Caco-2 (cell line): Measurements from ENCODE around the gene TGM6. TPM values are rescaled to one million over a fixed set of nuclear protein-coding genes. Genes with fewer than 3 reads are reported as not detected.

Source experiments
- BruUV-seq: library from RNA; stranded (reverse); fragments of 400-500 nt; replicated peaks from 2 replicates; lab custom pipeline; 2021; lab: Mats Ljungman, UMichigan
- CTCF ChIA-PET: fragments of 300-600 bp; sonication (Branson Sonifier 250); formaldehyde crosslinking; loops from one replicate; lab custom pipeline; 2022; ENCODE audit warnings: antibody characterized with exemption; lab: Charles Lee
- POLR2A ChIA-PET: fragments of 300-600 bp; sonication (Branson Sonifier 250); formaldehyde crosslinking; loops from one replicate; lab custom pipeline; 2022; ENCODE audit warnings: antibody characterized with exemption; lab: Charles Lee
- DNase-seq, 2 experiments: peaks; one replicate each; pipeline versions ENCODE4 v3.0.0 to v3.0.0-alpha.2; 2020 to 2022
- H3K27me3 ChIP-seq: replicated peaks from 2 replicates; pipeline ENCODE4 v1.6.0; 2011; ENCODE audit warnings: low read length; ENCODE audit not compliant: control insufficient read depth, insufficient read depth
- H3K36me3 ChIP-seq: 2 replicates; pipeline ENCODE4 v1.5.1; 2011; ENCODE audit warnings: low read length; ENCODE audit not compliant: control insufficient read depth, insufficient read depth
- H3K4me1 ChIP-seq: fragments of 250-450 bp; sonication (Bioruptor Pico); 2 replicates; pipeline ENCODE4 v1.5.1; 2020; ENCODE audit warnings: mild to moderate bottlenecking
- H3K4me3 ChIP-seq: 2 replicates; pipeline ENCODE4 v1.5.1; 2011; ENCODE audit warnings: low read depth, mild to moderate bottlenecking, control low read depth, low read length
- H3K9me3 ChIP-seq: fragments of 250-450 bp; sonication (Bioruptor Pico); 2 replicates; pipeline ENCODE4 v1.5.1; 2020; ENCODE audit warnings: mild to moderate bottlenecking, moderate library complexity
- H3K27ac Mint-ChIP-seq: one replicate; pipeline ENCODE4 v1.8.0; 2022; ENCODE audit warnings: mixed read lengths; ENCODE audit not compliant: unreplicated experiment
- H3K27me3 Mint-ChIP-seq: one replicate; pipeline ENCODE4 v1.8.0; 2022; ENCODE audit warnings: mixed read lengths; ENCODE audit not compliant: insufficient read depth, unreplicated experiment
- H3K36me3 Mint-ChIP-seq: one replicate; pipeline ENCODE4 v1.8.0; 2022; ENCODE audit warnings: mild to moderate bottlenecking, mixed read lengths; ENCODE audit not compliant: insufficient read depth, unreplicated experiment
- H3K4me1 Mint-ChIP-seq: one replicate; pipeline ENCODE4 v1.8.0; 2022; ENCODE audit warnings: low read depth, mixed read lengths; ENCODE audit not compliant: unreplicated experiment
- H3K4me3 Mint-ChIP-seq: one replicate; pipeline ENCODE4 v1.8.0; 2022; ENCODE audit warnings: mild to moderate bottlenecking, moderate library complexity, mixed read lengths; ENCODE audit not compliant: unreplicated experiment
- H3K9me3 Mint-ChIP-seq: one replicate; pipeline ENCODE4 v1.8.0; 2022; ENCODE audit warnings: mixed read lengths; ENCODE audit not compliant: unreplicated experiment
- intact Hi-C: fragments of 100-400 bp; cut with micrococcal nuclease; formaldehyde crosslinking; loops from one replicate; pipeline ENCODE4 v1.10.0; 2022; ENCODE audit not compliant: unreplicated experiment
- total RNA-seq: library from RNA; stranded (reverse); gene quantifications from 2 replicates; pipeline ENCODE4 v1.2.3, GENCODE V29; 2022
- TF ChIP-seq, protein P1 (sequence below), 2 experiments: fragments of 200-600 bp in 1 of 2; IDR thresholded peaks; 1 replicate in 1 of 2; 2 replicates in 1 of 2; pipeline versions ENCODE4 v1.5.1 to v1.8.0; 2011 to 2022; ENCODE audit warnings: antibody characterized with exemption in 1 of 2, control low read depth in 1 of 2, inconsistent platforms in 1 of 2, low read depth in 1 of 2, low read length in 1 of 2, mild to moderate bottlenecking in 1 of 2, moderate library complexity in 1 of 2; ENCODE audit not compliant: insufficient read depth in 1 of 2, severe bottlenecking in 1 of 2, unreplicated experiment in 1 of 2

The TGM6 gene
- total RNA-seq, 1 experiment from 2014 or later, result not detected

DNA sequence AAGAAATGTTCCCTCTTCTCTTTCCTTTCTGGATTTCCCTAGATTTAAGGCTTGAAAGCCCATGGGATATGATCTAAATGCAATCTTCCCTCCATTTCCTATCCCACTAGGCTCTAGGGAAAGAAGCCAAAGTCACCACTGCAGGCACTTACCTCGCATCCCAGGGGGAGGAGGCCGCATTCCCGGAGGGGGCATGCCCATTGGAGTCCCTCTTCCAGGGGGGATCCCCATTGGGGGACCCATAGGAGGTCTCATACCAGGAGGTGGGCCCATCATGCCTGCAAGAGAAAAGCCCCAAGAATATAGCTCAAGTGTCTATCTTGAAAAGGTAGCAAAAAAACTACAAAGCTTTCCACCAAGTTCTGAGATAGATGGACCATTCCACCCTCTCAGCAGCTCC lies 81.8 kb downstream of the TGM6 start:
- H3K36me3 Mint-ChIP-seq, result peaks cover 87% of the 10 kb centered on the region
- no peaks in the 10 kb centered on the region for H3K27me3 Mint-ChIP-seq
- H3K4me3 Mint-ChIP-seq, result no peak overlapping the region
- no peak for DNase-seq
- H3K9me3 ChIP-seq, result no peaks in the 10 kb centered on the region
- ChIA-PET CTCF (no interaction called here), POLR2A (no interaction called here)
- no peaks in the 10 kb centered on the region for H3K27me3 ChIP-seq
- intact Hi-C loops, result no loop called here
- peaks cover 2% of the 10 kb centered on the region for H3K4me1 Mint-ChIP-seq
- BruUV-seq, result no TSS peak
- no peak overlapping the region for H3K4me3 ChIP-seq
- no peaks in the 10 kb centered on the region for H3K9me3 Mint-ChIP-seq
- H3K27ac Mint-ChIP-seq, result no peak overlapping the region
- peaks cover 5% of the 10 kb centered on the region; the same call in 1 of the 2 replicates for H3K4me1 ChIP-seq
- TF ChIP-seq, protein P1, sequence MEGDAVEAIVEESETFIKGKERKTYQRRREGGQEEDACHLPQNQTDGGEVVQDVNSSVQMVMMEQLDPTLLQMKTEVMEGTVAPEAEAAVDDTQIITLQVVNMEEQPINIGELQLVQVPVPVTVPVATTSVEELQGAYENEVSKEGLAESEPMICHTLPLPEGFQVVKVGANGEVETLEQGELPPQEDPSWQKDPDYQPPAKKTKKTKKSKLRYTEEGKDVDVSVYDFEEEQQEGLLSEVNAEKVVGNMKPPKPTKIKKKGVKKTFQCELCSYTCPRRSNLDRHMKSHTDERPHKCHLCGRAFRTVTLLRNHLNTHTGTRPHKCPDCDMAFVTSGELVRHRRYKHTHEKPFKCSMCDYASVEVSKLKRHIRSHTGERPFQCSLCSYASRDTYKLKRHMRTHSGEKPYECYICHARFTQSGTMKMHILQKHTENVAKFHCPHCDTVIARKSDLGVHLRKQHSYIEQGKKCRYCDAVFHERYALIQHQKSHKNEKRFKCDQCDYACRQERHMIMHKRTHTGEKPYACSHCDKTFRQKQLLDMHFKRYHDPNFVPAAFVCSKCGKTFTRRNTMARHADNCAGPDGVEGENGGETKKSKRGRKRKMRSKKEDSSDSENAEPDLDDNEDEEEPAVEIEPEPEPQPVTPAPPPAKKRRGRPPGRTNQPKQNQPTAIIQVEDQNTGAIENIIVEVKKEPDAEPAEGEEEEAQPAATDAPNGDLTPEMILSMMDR (IDR thresholded peaks at IDR 0.05; ENCODE audit: insufficient read depth in 1 of 2, low read depth in 1 of 2, low read length in 1 of 2, severe bottlenecking in 1 of 2, unreplicated experiment in 1 of 2), result no peak
- H3K36me3 ChIP-seq, result peaks cover 11% of the 10 kb centered on the region

DNA sequence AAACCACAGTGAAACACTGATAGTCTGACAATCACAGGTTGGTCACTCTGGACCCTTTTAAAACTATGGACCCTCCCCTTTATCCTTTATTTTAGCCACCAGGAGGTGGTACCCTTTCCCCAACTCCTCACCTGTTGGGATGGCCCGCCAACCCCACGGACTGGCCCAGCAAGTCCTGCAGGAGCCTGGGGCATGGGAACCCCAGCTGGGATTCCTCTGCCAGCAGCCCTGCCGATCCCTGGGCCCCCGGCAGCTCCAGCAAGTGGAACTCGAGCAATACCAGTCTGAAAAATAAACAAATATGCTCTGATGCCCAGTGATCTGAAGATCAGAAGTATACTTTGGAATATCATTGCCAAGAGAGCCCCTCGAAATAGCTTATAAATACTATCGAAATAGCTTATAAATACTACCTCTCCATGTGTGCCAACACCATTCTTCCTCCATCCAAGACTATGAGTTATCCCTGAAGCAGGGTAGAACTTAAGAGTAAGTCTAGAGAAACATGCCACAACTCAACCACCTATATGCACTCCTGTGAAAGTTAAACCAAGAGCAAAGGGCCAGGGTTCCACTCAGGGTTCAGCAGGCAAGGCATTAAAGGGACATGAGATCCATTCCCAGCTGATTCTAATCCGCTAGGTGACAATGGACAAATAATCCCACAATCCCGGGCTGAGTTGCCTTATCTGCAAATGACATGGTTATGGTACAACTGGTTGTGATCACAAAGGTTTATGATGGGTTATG lies 83.1 kb downstream of the TGM6 start:
- Histone ChIP-seq H3K36me3 (peaks cover 11% of the 10 kb centered on the region), H3K9me3 (no peaks in the 10 kb centered on the region), H3K27me3 (no peaks in the 10 kb centered on the region), H3K4me3 (no peak overlapping the region), H3K4me1 (peaks cover 10% of the 10 kb centered on the region)
- ChIA-PET POLR2A (no interaction called here), CTCF (no interaction called here)
- BruUV-seq, result no TSS peak
- intact Hi-C loops, result no loop called here
- Mint-ChIP-seq H3K4me3 (no peak overlapping the region), H3K9me3 (no peaks in the 10 kb centered on the region), H3K27ac (no peak overlapping the region), H3K36me3 (peaks cover 100% of the 10 kb centered on the region), H3K4me1 (peaks cover 8% of the 10 kb centered on the region), H3K27me3 (no peaks in the 10 kb centered on the region)
- peak in 1 of 2 experiments; percentile 17 for DNase-seq
- TF ChIP-seq, protein P1 (IDR thresholded peaks at IDR 0.05; ENCODE audit: insufficient read depth in 1 of 2, low read depth in 1 of 2, low read length in 1 of 2, severe bottlenecking in 1 of 2, unreplicated experiment in 1 of 2), result no peak

DNA sequence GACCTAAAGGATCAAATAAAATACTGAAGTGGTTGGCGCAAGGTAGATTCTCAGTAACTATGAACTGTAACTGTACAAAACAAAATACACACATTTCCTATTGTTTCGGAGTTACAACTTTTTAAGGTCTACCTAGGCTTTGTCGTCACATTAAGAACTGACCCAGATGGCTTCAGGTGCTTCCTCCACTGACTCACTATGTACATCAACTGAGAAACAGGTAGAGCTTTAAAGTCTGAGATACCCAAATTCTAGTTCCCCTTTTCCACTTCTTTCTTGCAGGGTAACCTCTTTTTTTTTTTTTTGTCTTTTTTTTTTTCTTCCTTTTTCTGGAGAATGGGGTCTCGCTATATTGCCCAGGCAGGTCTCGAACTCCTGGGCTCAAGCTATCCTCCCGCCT lies 84.4 kb downstream of the TGM6 start:
- Mint-ChIP-seq H3K27me3 (no peaks in the 10 kb centered on the region), H3K4me3 (no peak overlapping the region), H3K4me1 (peaks cover 14% of the 10 kb centered on the region), H3K27ac (no peak overlapping the region), H3K9me3 (no peaks in the 10 kb centered on the region), H3K36me3 (peaks cover 97% of the 10 kb centered on the region)
- no TSS peak for BruUV-seq
- no peaks in the 10 kb centered on the region for H3K9me3 ChIP-seq
- ChIA-PET CTCF (no interaction called here), POLR2A (interaction anchor here (0.7 kb wide), 2 partner anchors 362 to 612 kb away, joined by 8 to 11 read pairs; no protein-coding TSS in a partner anchor)
- H3K4me1 ChIP-seq, result peaks cover 16% of the 10 kb centered on the region
- no peak overlapping the region for H3K4me3 ChIP-seq
- no peak for DNase-seq
- intact Hi-C loops, result no loop called here
- no peaks in the 10 kb centered on the region for H3K27me3 ChIP-seq
- peaks cover 11% of the 10 kb centered on the region for H3K36me3 ChIP-seq
- TF ChIP-seq, protein P1 (IDR thresholded peaks at IDR 0.05; ENCODE audit: insufficient read depth in 1 of 2, low read depth in 1 of 2, low read length in 1 of 2, severe bottlenecking in 1 of 2, unreplicated experiment in 1 of 2), result no peak
